Measurements from ENCODE around the gene EOGT.

The EOGT gene

DNA sequence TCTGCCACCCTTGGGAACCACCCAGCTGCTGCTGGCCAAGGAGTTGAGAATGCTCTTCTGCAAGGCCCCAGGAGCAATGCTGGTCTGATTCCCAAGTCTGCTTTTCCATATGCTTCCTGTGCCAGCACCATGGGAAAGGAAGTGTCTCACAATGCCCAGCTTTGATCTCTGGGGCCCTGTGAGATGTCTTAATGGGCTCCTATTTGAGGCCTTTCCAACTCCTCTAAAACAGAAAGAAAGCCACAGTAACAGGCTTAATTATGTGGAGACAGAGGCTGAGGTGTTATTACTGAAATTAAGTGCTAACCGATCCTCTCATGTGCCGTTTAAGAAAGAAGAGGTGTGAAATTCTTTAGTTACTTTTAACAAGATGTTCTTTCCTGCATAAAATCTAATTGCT is 4.5 kb downstream of the EOGT start:
- DNase-seq = no peak

DNA sequence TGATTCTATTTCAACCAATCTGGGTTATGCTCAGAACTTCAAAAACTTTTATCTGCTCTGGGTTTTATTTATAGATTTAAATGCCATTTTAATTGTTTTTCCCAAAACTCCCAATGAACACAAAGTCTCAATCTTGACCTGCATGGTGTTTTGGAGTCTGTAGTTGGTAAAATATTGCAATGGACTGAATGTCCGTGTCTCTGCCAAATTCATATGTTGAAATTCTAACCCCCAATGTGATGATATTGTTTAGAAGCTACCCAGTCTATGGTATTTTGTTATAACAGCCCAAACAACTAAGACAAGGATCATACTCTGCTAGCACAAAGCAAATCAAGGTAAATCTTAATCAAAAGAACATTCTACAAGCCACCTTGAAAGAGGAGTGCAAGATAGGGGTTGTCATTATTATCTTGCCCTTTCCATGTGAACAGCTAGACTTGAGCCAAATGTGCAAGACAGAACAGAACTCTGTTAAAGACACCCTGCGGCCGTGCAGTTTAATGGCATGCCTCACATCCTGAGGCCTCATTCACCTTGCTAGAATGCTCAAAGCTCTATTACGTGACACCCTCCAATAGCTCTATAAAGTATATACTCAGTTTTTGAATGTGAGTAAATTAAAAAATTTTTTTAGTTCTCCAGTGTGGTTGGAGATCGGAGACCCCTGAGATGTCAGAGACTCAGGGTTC is 7.5 kb downstream of the EOGT start:
- no peak for DNase-seq

DNA sequence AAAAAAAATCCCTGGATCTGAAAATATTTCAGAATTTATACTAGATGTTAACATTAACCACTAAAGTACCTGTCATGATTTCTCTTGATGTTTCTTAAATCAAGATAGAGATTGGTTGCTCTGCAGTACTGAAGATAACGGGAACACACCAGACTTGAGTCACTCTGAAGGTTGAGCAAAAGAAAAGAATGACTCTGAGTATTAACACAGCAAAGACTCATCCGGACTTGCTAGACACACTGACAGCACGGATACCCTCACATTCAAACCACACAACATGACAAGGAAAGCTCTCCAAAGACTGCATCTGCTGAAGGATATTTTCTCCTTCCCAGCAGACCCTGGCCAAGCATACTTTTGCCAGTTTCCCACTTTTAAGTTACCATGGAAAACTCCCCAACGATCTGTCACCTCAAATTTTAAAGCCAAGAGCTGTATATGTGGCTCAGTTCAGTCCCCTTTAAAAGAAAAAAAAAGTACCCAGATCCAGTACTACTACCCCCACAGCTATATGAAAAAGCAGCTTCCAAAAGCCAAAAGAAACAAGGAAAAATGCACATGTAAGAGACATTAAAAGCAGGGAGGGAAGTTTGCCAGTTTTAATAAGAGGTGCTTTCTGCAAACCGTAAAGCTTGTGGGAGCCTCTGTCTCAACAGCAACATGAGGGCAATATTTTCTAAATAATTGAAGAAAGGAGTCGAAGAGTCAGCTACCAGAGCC is 8.3 kb downstream of the EOGT start:
- no peak for DNase-seq

DNA sequence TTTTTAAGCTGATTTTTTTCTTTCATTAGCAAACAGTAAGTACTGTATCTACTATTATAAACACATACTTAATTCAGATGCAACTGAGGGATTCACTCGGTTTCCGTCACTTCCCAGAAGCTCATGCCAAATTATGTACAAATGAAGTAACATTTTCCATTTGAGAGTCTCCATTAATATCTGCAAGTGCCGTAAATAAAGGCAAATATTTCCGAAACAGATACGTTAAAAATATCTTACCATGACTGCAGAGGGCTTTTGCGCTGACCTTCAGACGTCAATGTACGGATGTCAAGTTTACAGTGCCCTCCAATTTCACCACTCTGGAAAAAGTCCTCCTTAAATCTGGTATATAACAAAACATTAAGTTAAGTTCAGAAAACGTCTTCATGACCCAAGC is 9.3 kb downstream of the EOGT start:
- DNase-seq = no peak

DNA sequence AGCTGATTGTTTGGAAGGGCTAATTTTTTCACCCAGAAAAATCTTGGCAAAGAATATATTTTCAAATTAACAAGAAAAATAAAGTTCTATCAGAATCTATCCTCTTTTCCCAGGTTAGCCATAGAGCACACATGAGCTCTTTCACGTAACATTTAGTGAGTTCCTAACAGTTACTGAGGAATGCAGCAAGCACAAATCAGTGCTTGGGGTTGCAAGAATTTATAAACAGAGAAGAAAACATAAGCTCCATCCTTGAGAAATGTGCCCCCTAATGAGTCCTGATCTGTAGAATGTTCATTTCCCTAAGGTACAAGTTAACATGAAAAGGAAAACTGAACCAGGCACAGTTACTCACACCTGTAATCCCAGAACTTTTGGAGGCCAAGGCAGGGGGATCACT is 13.9 kb downstream of the EOGT start:
- no peak for DNase-seq

DNA sequence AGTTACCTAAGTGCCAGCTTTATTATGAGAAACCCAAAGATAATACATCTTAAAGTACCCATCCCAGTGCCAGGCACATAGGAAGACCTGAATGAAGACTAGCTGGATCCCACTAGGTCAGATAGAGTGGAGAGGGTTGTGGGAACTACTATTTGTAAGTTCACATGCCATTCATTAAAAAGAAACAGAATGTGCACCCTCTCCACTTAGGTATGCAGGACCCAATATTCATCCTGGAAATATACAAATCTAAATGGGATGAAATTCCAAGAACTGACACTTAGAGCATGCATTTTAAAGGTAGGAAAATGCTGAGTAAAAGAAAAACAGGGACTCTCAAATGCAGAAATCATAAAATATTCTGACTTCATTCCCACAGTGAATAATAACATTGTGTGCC is 14.3 kb downstream of the EOGT start:
- no peak for DNase-seq

DNA sequence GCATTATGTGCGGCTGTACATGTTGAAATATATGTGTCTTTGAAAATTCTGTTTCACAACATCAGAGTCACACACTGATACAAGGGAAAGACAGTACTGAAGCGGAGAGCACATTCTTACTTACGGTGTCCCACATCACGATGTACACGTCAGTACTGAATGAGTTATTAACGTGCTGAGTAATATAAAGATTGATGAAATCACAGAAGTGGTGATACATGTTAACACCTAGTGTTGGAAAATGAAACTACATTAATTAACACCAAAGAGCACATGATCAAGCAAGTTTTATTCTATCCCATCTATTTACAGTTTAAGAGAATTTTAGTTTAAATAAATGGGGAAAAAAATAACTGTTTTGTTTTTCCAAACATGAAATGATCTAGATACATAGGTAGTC is 15.6 kb downstream of the EOGT start:
- no peak for DNase-seq

DNA sequence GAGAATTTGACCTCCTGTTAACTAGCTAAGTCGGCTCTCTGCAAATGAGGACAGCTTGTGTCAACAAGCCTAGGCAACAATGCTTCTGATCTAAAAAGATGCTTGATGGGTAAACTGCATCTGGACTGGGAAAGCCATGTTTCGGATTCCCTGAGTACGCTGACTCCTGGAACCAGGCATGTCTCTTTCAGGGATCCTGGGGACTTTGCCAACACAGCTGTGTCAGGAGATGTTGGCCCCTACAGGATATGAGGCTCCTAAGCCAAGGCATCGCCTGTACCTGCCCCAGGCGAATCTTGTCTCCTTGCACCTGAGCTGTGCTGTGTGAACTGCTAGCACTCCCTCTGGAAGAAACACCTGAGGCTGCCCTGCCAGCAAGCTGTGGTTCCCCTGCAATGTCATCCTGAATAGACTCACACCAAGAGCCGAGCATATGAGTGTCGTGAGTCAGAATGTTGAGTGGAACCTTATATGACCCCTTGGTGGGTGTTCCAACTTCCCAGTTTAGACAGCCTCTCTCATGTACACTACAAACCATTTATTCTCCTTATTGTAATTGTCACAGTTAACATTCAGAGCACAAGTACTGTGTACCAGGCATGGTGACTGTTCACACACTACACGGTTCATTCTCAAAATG is 17.0 kb downstream of the EOGT start:
- DNase-seq = no peak

DNA sequence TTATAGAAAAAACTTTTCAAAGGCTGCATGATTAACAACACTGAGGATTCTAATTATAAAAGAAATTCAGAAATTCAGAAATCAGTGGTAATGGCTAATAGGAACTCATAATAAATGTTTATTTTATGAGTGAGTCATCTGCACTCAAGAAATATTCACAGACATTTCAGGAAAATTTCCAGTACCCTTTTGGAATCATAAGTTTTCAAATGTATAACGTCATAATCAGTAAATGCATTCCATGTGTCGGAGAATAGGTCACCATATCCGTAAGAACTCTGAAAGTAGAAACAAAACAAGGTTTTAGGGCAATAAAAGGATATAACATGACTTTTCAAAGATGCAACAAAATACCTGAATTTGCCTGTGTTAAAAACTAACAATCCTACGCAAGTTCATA is 24.7 kb downstream of the EOGT start:
- no peak for DNase-seq

DNA sequence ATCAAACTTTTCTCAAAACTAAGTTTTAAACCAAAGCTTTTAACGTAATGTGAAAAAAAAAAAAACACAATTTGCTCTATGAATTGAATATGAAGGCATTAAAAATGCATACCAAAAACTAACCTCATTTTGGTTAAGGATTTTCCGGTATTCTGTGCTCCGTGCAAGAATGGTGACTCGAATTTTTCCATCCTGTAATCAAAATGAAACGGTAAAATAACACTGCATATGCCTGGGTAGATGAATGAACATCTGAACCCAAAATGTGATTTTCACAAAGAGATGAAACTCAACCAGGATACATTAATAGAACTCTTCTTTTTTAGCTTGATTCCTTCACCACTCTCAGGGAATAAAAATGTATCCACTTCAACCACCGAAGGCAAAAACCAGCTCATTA is 26.2 kb downstream of the EOGT start:
- no peak for DNase-seq

DNA sequence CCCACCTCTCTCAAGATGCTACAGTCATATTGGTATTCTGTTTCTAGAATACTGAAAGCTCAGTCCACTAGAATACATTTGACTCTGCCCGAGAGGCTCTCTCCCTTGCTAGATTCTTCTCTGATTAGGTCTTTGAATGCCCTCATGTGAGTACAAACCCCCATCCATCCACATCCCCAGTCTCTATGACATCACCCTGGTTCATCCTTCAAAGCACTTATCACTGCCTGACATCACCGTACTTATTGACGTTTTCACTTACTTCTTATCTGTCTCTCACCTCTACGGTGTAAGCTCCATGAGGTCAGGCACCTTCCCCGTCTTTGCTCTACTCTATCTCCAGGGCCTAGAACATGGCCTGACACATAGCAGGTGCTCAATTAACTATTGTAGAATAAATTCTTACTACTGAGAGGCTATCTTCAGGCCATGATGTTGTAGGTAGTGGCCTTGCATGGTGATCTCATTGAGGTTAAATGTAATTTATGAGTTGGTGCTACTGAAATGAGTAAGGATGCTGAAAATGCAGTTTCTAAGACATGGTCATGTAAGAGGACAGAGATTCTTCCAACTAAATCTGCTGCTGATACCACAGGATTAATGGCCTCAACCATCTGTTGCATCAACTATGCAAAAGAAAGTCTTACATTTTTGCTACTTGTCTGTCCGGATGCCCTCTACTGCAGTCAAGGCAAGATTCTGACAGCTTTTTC is 26.8 kb downstream of the EOGT start:
- DNase-seq = no peak

DNA sequence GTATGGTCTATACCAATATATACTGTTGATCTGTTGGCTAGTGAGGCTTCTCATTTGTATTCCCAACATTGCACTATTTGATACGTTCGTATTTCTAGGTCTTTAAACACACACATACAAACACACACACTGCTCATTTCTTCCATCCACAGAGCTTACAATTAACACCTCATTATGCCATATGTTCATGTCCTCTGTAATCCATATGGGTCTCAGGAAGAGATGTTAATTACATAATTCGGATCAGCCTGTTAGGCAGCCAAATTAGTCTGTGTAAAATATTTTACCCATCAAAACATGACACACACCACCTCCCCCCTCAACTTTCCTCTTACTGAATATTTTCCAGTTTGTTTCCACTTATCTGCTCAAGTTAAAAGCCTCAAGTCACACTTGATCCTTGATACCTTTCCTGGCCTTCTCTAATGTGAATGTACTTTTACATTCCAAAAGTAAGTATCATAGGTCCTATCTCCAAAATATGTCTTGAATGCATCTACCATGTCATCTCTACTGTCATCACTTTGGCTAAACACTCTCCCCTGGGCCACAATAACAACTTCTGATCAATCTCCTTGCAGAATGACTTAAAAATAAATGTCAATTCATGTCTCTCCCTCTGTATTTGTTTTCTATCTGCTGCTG is 28.2 kb downstream of the EOGT start:
- DNase-seq = no peak

DNA sequence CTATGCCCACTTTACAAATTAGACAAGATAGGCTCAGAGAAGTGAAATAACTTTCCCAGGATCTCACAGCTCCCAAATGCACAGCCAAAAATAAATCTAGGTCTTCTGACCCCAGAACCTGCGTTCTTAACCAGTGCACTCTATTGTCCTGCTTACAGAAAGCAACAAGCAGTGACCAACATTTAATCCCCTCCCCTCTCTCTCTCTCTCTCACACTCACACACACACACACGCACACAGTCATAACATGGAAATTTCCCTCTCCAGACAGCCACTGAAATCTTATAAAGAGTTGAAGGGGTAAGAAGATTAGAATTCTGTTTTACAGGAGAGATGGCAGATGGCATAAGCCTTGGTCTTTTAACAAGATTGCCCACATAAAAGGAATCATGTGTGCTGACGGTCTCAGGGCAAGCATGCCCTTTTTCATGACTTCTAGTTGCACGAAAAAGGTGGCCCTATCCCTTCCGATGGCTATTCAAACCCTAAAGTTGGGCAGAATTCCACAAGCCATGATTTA is 29.4 kb downstream of the EOGT start:
- DNase-seq = no peak

DNA sequence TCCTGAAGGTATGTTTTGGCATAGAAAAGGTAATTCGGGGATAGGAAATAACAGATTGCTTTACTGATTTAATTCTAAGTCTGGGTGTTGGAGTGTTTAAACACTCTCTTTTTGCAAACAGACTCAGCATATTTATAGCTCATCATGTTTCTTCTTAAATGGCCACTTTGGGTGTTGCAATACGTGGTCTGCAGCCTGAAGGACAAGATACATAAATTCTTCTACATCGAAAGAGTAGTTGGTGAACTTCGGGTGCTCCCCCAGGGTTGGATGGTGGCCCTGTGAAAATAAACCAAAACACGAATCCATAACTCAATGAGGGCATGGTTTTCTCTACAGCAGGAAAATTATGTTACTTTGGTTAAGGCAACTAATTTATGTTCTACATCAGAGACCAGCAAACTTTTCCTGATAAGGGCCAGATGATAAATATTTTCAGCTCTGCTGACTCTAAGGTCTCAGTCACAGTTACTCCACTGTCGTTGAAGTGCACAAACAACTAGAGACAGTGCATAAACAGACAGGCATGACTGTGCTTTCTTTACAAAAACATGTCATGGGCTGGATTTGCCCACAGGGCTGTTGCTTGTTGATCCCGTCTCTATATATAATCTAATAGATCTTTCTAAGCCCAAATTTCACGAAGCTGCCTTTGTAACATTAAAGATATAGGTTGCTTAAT is 35.9 kb downstream of the EOGT start:
- DNase-seq = no peak

DNA sequence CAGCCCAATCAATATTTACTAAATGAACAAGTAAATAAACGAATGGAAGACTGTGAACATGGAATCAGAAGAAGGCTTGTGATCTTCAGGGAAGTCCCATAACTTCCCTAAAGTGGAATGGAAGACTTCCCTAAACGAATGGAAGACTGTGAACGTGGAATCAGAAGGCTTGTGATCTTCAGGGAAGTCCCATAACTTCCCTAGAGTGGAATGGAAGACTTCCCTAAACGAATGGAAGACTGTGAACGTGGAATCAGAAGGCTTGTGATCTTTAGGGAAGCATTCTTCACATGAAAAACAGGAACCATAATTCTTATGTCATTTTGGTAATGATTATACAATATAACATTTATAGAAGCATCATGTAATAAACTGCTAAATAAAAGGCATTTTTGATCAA is 38.8 kb downstream of the EOGT start:
- no peak for DNase-seq

DNA sequence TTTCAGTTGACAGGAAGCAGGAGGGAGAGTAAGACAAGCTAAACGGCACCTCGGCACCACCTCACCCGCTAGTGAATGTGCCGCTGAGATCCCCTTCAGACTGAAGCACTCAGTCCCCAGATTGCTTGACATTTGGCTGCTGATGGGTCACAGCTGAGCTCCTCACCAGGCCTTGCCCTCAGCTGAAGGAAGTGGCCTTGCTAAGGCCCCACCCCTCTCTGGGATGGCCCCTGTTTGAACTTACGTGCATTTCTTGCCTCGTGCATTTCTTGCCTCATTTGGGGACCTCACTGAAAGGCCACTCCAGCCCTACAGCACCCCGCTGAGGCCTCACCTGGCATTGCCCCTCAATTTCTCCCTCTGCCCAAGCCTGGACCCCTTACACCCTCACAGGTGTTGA is 39.8 kb downstream of the EOGT start:
- no peak for DNase-seq

DNA sequence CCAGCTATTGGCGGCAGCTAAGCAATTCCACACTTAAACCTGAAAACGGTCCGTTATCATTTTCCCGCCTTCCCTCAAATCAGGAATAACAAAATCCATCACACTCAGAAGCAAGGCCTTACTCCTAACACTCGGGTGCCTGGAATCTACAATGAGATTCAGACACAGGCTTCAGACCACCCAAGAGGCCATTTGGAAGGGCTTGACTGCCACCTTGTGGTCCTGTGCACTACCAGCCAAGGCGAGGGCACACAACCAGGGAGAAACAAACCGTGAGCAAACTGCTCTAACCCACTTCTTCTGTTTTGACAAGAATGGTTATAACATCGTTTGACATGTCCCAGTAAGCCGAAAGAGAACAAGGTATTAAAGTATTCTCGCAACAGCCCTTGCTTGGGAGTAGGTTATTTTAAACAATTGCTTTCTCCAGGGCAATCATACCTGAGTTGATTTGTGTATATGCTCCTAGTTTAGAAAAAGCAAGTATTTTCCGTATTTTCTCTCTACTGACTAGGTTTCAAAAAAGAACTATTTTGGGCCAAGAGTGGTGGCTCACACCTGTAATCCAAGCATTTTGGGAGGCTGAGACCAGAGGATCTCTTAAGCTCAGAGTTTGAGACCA is 41.0 kb downstream of the EOGT start:
- peak; percentile 11 for DNase-seq

DNA sequence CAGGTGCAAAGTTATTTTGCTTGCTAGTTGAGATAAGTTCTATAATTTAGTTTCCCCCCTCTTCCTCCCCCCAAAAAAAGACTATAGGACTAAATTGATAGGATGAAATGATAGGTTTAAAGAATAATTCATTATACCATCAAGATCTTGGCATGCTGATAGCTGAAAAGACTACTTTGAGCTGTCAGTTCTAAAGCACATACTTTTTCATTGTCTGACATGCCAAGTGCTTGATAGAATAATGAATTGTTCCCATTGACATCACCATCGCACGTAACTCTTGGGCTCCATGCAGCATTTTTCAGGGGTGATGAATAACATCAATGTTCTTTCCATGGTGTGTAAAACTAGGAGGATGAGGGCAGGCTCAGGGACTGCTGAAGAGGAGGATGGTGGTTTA is 48.8 kb downstream of the EOGT start:
- DNase-seq = no peak

DNA sequence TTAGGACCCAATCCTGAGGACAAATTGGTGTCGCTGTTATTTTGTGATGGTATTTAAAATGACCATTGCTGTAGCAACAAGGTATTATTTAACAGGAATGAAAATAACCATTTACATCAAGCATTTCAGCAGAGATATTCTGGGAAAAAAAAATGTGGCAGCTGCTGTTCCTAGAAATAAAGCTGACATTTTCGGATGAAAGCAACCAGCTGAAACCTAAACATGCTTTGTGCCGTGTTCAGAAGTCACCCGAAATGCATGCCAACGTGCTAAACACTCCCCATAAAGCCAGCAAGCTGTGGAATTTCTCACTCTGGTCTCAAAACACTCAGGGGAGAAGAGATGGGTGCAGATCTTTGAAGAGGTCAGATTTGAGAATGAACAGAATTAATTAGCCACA is 49.6 kb downstream of the EOGT start:
- DNase-seq = no peak

DNA sequence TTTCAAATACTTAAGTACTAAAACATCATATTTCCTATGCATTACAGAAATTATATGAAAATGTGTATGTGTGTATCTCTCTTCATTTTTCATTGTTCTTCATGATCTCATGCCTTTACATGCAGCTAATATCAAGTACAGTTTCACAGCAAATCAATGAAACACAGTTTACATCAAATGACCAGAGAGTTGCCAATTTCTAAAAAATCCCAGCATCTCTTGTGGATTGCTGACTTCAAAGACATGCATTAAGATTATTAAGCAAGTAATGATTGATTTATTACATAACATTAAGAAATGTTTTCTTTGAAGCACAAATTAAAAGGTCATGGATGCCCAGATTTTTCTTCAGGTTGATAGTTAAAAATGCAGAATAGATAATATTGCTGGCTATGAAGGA is 50.1 kb downstream of the EOGT start:
- no peak for DNase-seq

DNA sequence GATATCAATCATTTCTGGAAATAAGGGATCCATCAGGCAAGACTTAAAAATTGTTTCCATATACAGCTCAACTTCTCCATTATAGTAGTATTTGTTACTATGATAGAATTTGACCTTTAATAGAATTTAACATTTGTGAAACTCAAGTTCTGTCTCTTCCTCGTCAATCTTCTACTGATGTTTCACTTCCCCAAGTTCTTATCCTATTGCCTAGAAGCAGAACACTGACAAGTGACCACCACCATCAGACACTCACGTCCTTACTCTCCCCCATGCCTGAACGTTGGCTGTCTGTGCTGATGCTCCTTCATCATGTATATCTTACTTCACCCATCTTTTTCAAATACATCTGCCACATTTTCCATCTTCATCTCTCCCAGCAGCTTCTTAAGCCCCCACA is 54.6 kb downstream of the EOGT start:
- DNase-seq = no peak

DNA sequence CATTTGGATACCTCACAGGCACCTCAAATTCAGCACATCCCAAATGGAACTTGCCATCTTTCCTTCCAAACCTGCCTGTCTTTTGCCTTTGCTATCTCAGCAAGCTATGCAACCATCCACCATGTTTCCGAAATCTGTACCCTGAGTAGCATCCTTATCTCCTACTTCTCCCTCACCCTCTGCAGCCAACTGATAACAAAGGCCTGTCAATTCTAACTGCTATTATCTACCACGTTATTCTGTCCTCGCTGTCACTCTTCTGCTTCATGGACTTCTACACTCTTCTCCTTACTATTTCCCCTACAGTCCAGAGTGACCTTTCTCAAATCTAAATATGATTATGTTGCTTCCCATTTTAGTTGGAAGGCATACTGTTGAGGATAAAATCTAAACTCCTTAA is 55.6 kb downstream of the EOGT start:
- no peak for DNase-seq

Data from NCI-H2227 treated with DMSO at 0.1 percent for 48 hours (cell line).